H1 (cell line): ENCODE results near the gene COX7A1. TPM values are rescaled to one million over a fixed set of nuclear protein-coding genes. Genes with fewer than 3 reads are reported as not detected.

Source experiments
- CTCF ChIA-PET: fragments of 300-600 bp; sonication (Branson Sonifier 250); formaldehyde crosslinking; loops from one replicate; lab custom pipeline; 2021; ENCODE audit not compliant: partially characterized antibody; lab: Charles Lee
- POLR2A ChIA-PET: fragments of 300-600 bp; sonication (Branson Sonifier 250); formaldehyde crosslinking; loops from one replicate; lab custom pipeline; 2021; ENCODE audit warnings: inconsistent platforms; ENCODE audit not compliant: partially characterized antibody; lab: Charles Lee
- DNase-seq, 2 experiments: peaks; one replicate each; pipeline versions ENCODE4 v3.0.0 to v3.0.0-alpha.2; 2010 to 2022; ENCODE audit warnings: low spot score in 2 of 2, low read depth in 1 of 2, mixed read lengths in 1 of 2
- FAIRE-seq: peaks from 2 replicates; lab custom pipeline; 2011; peaks lifted over from hg19 to GRCh38; lab: Jason Lieb, UNC
- H2AFZ ChIP-seq: 2 replicates; pipeline ENCODE4 v1.8.1; 2012; ENCODE audit warnings: low read length, inconsistent platforms
- H2AK5ac ChIP-seq: 2 replicates; pipeline ENCODE4 v1.6.1; 2013; ENCODE audit warnings: low read depth, low read length
- H2BK120ac ChIP-seq: replicated peaks from 2 replicates; pipeline ENCODE3; 2013; ENCODE audit warnings: low read depth, low read length, inconsistent platforms
- H2BK12ac ChIP-seq: 2 replicates; pipeline ENCODE4 v1.6.1; 2013; ENCODE audit warnings: low read depth, low read length
- H2BK15ac ChIP-seq: 2 replicates; pipeline ENCODE4 v1.6.1; 2013; ENCODE audit warnings: low read length
- H2BK20ac ChIP-seq: 2 replicates; pipeline ENCODE4 v1.6.1; 2013; ENCODE audit warnings: low read length
- H2BK5ac ChIP-seq: 2 replicates; pipeline ENCODE4 v1.6.1; 2013; ENCODE audit warnings: low read depth, low read length
- H3K14ac ChIP-seq: 2 replicates; pipeline ENCODE4 v1.6.1; 2013; ENCODE audit warnings: inconsistent platforms; ENCODE audit not compliant: insufficient read length
- H3K18ac ChIP-seq: 2 replicates; pipeline ENCODE4 v1.6.1; 2013; ENCODE audit warnings: low read length; ENCODE audit errors: extremely low read depth
- H3K23ac ChIP-seq: 2 replicates; pipeline ENCODE4 v1.6.1; 2013; ENCODE audit warnings: inconsistent platforms; ENCODE audit not compliant: insufficient read length
- H3K23me2 ChIP-seq: 2 replicates; pipeline ENCODE4 v1.6.1; 2013; ENCODE audit warnings: low read depth, low read length
- H3K27ac ChIP-seq: 2 replicates; pipeline ENCODE4 v1.6.1; 2011; ENCODE audit warnings: low read depth, low read length, inconsistent platforms
- H3K27me3 ChIP-seq, 4 experiments: replicated peaks in 1 of 4; 1 replicate in 1 of 4; 2 replicates in 3 of 4; pipeline versions ENCODE4 v1.6.1 to v1.8.1; 2011 to 2013; ENCODE audit warnings: low read length in 3 of 4, mild to moderate bottlenecking in 3 of 4, inconsistent platforms in 2 of 4, mixed read lengths in 2 of 4, moderate library complexity in 1 of 4; ENCODE audit not compliant: control insufficient read depth in 3 of 4, insufficient read depth in 3 of 4; ENCODE audit errors: extremely low read depth in 1 of 4
- H3K36me3 ChIP-seq, 4 experiments: 2 replicates each; pipeline versions ENCODE4 v1.6.1 to v1.8.1; 2011 to 2013; ENCODE audit warnings: mild to moderate bottlenecking in 4 of 4, low read length in 3 of 4, moderate library complexity in 2 of 4, control low read depth in 1 of 4, inconsistent platforms in 1 of 4; ENCODE audit not compliant: insufficient read depth in 4 of 4, control insufficient read depth in 2 of 4
- H3K4ac ChIP-seq: replicated peaks from 2 replicates; pipeline ENCODE3; 2013; ENCODE audit warnings: low read length, low read depth, mixed read lengths, inconsistent platforms; ENCODE audit not compliant: insufficient read length
- H3K4me1 ChIP-seq, 4 experiments: replicated peaks in 1 of 4; 1 replicate in 1 of 4; 2 replicates in 3 of 4; pipeline versions ENCODE4 v1.6.1 to v1.8.1; 2011 to 2013; ENCODE audit warnings: low read length in 3 of 4, inconsistent platforms in 2 of 4, mixed read lengths in 1 of 4; ENCODE audit not compliant: insufficient read depth in 4 of 4, control insufficient read depth in 3 of 4
- H3K4me2 ChIP-seq, 2 experiments: 2 replicates each; pipeline versions ENCODE4 v1.6.1 to v1.8.1; 2011 to 2013; ENCODE audit warnings: low read depth in 2 of 2, low read length in 2 of 2, control low read depth in 1 of 2, inconsistent platforms in 1 of 2, mild to moderate bottlenecking in 1 of 2; ENCODE audit not compliant: insufficient read depth in 1 of 2
- H3K4me3 ChIP-seq, 4 experiments: fragments of 200-600, 300-600 bp in 1 of 4; sonication (generic), shearing (Covaris generic), sonication (Bioruptor Twin) in 1 of 4; 2 replicates each; pipeline versions ENCODE4 v1.5.1 to v1.8.1; 2011 to 2016; ENCODE audit warnings: low read length in 4 of 4, low read depth in 3 of 4, control low read depth in 2 of 4, inconsistent platforms in 2 of 4, mild to moderate bottlenecking in 2 of 4, mixed read lengths in 1 of 4, moderate library complexity in 1 of 4; ENCODE audit not compliant: insufficient read depth in 2 of 4; ENCODE audit errors: extremely low read depth in 1 of 4
- H3K56ac ChIP-seq: replicated peaks from 2 replicates; pipeline ENCODE3; 2013; ENCODE audit warnings: low read depth, mild to moderate bottlenecking, mixed read lengths, low read length, inconsistent platforms; ENCODE audit not compliant: insufficient read length
- H3K79me1 ChIP-seq: 2 replicates; pipeline ENCODE4 v1.6.1; 2013; ENCODE audit warnings: low read depth, low read length, control low read depth
- H3K79me2 ChIP-seq, 2 experiments: 2 replicates each; pipeline versions ENCODE4 v1.6.1 to v1.8.1; 2012 to 2013; ENCODE audit warnings: low read length in 2 of 2, mild to moderate bottlenecking in 2 of 2, inconsistent platforms in 1 of 2; ENCODE audit not compliant: insufficient read depth in 2 of 2, control insufficient read depth in 1 of 2
- H3K9ac ChIP-seq, 4 experiments: replicated peaks in 1 of 4; 1 replicate in 1 of 4; 2 replicates in 3 of 4; pipeline versions ENCODE4 v1.6.1 to v1.8.1; 2011 to 2013; ENCODE audit warnings: low read depth in 3 of 4, low read length in 3 of 4, control low read depth in 2 of 4, mild to moderate bottlenecking in 2 of 4, moderate library complexity in 2 of 4, inconsistent platforms in 1 of 4; ENCODE audit errors: extremely low read depth in 1 of 4
- H3K9me3 ChIP-seq, 2 experiments: 2 replicates each; pipeline versions ENCODE4 v1.6.1 to v1.8.1; 2012 to 2013; ENCODE audit warnings: mild to moderate bottlenecking in 2 of 2, moderate library complexity in 2 of 2, control low read depth in 1 of 2, inconsistent platforms in 1 of 2, low read depth in 1 of 2, low read length in 1 of 2, mixed read lengths in 1 of 2; ENCODE audit not compliant: insufficient read depth in 2 of 2
- H4K20me1 ChIP-seq, 2 experiments: replicated peaks in 1 of 2; 2 replicates each; pipeline versions ENCODE3 to v1.8.1; 2011 to 2013; ENCODE audit warnings: inconsistent platforms in 2 of 2, low read length in 2 of 2, mild to moderate bottlenecking in 1 of 2; ENCODE audit not compliant: insufficient read depth in 2 of 2, control insufficient read depth in 1 of 2
- H4K5ac ChIP-seq: 2 replicates; pipeline ENCODE4 v1.6.1; 2013; ENCODE audit warnings: low read length, low read depth, mixed read lengths, inconsistent platforms; ENCODE audit not compliant: insufficient read length
- H4K8ac ChIP-seq: 2 replicates; pipeline ENCODE4 v1.8.0; 2013; ENCODE audit warnings: mild to moderate bottlenecking, moderate library complexity, low read length, inconsistent platforms; ENCODE audit not compliant: insufficient read depth; ENCODE audit errors: extremely low read depth
- H4K91ac ChIP-seq: replicated peaks from 2 replicates; pipeline ENCODE3; 2013; ENCODE audit warnings: low read length, mixed read lengths, inconsistent platforms; ENCODE audit not compliant: insufficient read length
- WGBS, 2 experiments: shearing (Covaris generic) in 1 of 2; methylation state at CpG; one replicate each; pipeline versions ENCODE4 v1.1.6 to v1.1.7; 2013 to 2015; ENCODE audit warnings: low lambda C conversion rate in 2 of 2, mixed read lengths in 2 of 2, inconsistent platforms in 1 of 2, low coverage in 1 of 2, missing lambda C conversion rate in 1 of 2; ENCODE audit not compliant: insufficient replicate concordance in 2 of 2, insufficient coverage in 1 of 2, insufficient read length in 1 of 2; ENCODE audit errors: extremely low coverage in 1 of 2, missing lambda C conversion rate in 1 of 2; 5-methylcytosine and 5-hydroxymethylcytosine counted together
- polyA plus RNA-seq, 7 experiments: library from polyadenylated mRNA; depleted of rRNA in 3 of 7; stranded (reverse) in 5 of 7; unstranded in 2 of 7; fragments of >200 nt in 5 of 7; fragments of 200-250 nt in 2 of 7; gene quantifications; 1 replicate in 5 of 7; 2 replicates in 1 of 7; 4 replicates in 1 of 7; pipeline versions ENCODE4 v1.2.1 to v1.2.3, GENCODE V29; 2011 to 2013; ENCODE audit warnings: missing spikeins in 2 of 7, mixed read lengths in 2 of 7
- total RNA-seq: library from RNA; stranded (reverse); fragmentation: NEBNext Ultra II Directional; extraction: Animal tissue kit (Norgen Biotek cat#: 25700); gene quantifications from 2 replicates; pipeline ENCODE4 v1.2.1, GENCODE V29; 2021

COX7A1 gene
- total and polyA plus RNA-seq, 2 of the 8 experiments (the other 6 are each of a cell fraction or from before 2014, with no cell fraction given) = 0.60 TPM

DNA sequence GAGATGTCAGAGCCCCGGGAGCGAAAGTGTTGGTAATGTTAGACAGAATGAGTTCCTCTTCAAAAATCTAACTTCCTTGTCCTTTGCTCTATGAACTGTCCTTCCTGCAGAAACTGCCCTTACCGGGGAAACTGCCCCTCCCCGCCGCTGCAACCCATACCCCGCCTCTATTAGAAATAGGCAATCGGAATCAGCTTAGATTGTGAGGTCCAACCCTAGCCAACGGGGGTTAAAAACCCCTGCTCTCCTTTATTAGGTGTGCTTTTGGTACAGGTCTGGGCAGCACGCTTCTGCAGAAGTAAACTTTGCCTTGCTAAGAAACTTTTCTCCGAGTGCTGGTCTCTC, 23.9 kb downstream of the COX7A1 start:
- peak overlapping the region; percentile 24 to 72 (median 54) for H3K4me3 ChIP-seq
- H2AFZ ChIP-seq = 0 out of 2 replicates have a peak overlapping the region, but pooled peaks have one; percentile 12
- no peak overlapping the region for H3K4ac ChIP-seq
- H2BK5ac ChIP-seq = peak overlapping the region; percentile 82
- POLR2A ChIA-PET = interaction anchor here (0.5 to 5.0 kb wide), 19 partner anchors 8 to 1778 kb away, joined by 3 to 45 read pairs (median 4); partner anchors contain the start of genes CAPNS1, OVOL3, POLR2I and TBCB
- FAIRE-seq (no peak), DNase-seq (no peak)
- H2BK15ac ChIP-seq = peak overlapping the region; percentile 63; the same call in 1 of the 2 replicates
- H3K27me3 ChIP-seq = no peaks in the 10 kb centered on the region
- H3K23me2 ChIP-seq = no peaks in the 10 kb centered on the region; the same call in 1 of the 2 replicates
- H3K4me2 ChIP-seq = peak overlapping the region; percentile 36 to 76
- peaks cover 4 to 11% (median 8%) of the 10 kb centered on the region in 4 experiments; a peak in 5 of 8 replicates for H3K36me3 ChIP-seq
- no peak overlapping the region for H4K5ac ChIP-seq
- 8% methylated on average over 10 of the region's 10 CpGs; no CpG with 5 or more reads in 1 of the 2 experiments for WGBS, 2 experiments
- H3K9ac ChIP-seq = peak overlapping the region in 3 of 4 experiments; percentile 31 to 65 (median 57); a peak in 5 of 7 replicates
- H2AK5ac ChIP-seq = no peak overlapping the region
- H3K27ac ChIP-seq = peak overlapping the region; percentile 40; the same call in 1 of the 2 replicates
- CTCF ChIA-PET = interaction anchor here (0.6 to 9.1 kb wide), 24 partner anchors 9 to 1127 kb away, joined by 3 to 157 read pairs (median 4); partner anchors contain the start of genes CAPNS1, POLR2I, TBCB and ZNF146
- no peak overlapping the region for H2BK12ac ChIP-seq
- no peak overlapping the region for H3K23ac ChIP-seq
- no peak overlapping the region for H2BK120ac ChIP-seq
- no peaks in the 10 kb centered on the region for H3K79me1 ChIP-seq
- H3K56ac ChIP-seq = no peak overlapping the region
- H4K91ac ChIP-seq = no peak overlapping the region
- H2BK20ac ChIP-seq = no peak overlapping the region
- H4K20me1 ChIP-seq = no peaks in the 10 kb centered on the region
- H4K8ac ChIP-seq = peak overlapping the region; percentile 72; the same call in 1 of the 2 replicates
- no peaks in the 10 kb centered on the region for H3K4me1 ChIP-seq
- H3K18ac ChIP-seq = no peak overlapping the region
- H3K9me3 ChIP-seq = no peaks in the 10 kb centered on the region
- H3K14ac ChIP-seq = no peak overlapping the region
- H3K79me2 ChIP-seq = no peaks in the 10 kb centered on the region
